ENCODE results near the gene NTSR1. TPM values are rescaled to one million over a fixed set of nuclear protein-coding genes. Genes with fewer than 3 reads are reported as not detected.

NTSR1 gene
- total and polyA plus RNA-seq, 2 of the 8 experiments (the other 6 are each of a cell fraction or from before 2014, with no cell fraction given), result 0.53 to 0.89 TPM

DNA sequence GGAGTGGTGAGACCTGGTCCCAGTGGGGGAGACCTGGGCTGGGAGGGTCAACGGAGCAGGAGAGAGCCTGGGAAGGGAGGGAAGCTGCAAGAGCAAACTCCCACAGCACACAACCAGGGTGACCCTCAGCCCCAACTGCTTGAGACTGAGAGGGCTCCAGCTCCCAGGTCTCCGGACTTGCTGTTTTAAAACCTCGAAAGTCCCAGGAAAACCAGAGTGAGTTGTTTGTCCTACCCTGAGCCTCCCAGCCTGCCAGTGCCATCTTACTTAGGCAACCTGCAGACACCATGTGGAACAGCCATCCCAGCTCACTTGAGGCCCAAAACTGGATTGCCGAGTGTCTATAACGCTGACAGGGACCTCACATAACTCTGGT is 4.8 kb upstream of the NTSR1 start (continued):
- TF ChIP-seq, protein P1, sequence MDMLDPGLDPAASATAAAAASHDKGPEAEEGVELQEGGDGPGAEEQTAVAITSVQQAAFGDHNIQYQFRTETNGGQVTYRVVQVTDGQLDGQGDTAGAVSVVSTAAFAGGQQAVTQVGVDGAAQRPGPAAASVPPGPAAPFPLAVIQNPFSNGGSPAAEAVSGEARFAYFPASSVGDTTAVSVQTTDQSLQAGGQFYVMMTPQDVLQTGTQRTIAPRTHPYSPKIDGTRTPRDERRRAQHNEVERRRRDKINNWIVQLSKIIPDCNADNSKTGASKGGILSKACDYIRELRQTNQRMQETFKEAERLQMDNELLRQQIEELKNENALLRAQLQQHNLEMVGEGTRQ (IDR thresholded peaks at IDR 0.05; ENCODE audit: low read length), result no peak
- no peak for TF ChIP-seq GABPA (IDR thresholded peaks at IDR 0.05; ENCODE audit: borderline replicate concordance, insufficient read depth, low read length)
